ENCODE results near the gene ASPG.

DNA sequence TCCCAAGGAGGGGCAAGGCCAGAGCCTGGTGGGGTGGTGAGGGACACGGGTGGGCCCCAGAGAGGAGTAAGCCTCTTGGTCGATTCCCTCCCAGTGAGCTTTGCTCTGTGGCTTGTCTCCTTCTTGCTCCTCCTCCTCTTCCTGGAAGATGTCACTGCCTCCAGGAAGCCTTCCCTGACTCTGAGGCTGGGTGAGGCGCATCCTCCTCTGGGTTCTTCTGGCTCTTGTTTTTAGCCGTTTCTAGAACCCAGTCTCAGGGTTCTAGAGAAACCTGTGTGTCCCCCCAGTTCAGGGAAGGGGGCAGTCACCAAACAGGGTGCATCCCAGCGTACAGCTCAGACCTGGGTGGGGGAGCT, 65.5 kb downstream of the ASPG start:
- TF ChIP-seq NBN (conservative IDR thresholded peaks at IDR 0.05) (no peak), SMAD1 (CRISPR knock-in tag; IDR thresholded peaks at IDR 0.05; ENCODE audit: borderline replicate concordance, low read depth) (no peak), ZNF138 (CRISPR knock-in tag; IDR thresholded peaks at IDR 0.05; ENCODE audit: low read depth) (no peak), SUZ12 (IDR thresholded peaks at IDR 0.05; ENCODE audit: low read depth, low read length) (no peak), NR2F2 (IDR thresholded peaks at IDR 0.05; ENCODE audit: borderline replicate concordance, low read depth) (no peak), EZH2 (conservative IDR thresholded peaks at IDR 0.05; ENCODE audit: low read depth, low read length) (no peak)
- TF ChIP-seq, protein P1, sequence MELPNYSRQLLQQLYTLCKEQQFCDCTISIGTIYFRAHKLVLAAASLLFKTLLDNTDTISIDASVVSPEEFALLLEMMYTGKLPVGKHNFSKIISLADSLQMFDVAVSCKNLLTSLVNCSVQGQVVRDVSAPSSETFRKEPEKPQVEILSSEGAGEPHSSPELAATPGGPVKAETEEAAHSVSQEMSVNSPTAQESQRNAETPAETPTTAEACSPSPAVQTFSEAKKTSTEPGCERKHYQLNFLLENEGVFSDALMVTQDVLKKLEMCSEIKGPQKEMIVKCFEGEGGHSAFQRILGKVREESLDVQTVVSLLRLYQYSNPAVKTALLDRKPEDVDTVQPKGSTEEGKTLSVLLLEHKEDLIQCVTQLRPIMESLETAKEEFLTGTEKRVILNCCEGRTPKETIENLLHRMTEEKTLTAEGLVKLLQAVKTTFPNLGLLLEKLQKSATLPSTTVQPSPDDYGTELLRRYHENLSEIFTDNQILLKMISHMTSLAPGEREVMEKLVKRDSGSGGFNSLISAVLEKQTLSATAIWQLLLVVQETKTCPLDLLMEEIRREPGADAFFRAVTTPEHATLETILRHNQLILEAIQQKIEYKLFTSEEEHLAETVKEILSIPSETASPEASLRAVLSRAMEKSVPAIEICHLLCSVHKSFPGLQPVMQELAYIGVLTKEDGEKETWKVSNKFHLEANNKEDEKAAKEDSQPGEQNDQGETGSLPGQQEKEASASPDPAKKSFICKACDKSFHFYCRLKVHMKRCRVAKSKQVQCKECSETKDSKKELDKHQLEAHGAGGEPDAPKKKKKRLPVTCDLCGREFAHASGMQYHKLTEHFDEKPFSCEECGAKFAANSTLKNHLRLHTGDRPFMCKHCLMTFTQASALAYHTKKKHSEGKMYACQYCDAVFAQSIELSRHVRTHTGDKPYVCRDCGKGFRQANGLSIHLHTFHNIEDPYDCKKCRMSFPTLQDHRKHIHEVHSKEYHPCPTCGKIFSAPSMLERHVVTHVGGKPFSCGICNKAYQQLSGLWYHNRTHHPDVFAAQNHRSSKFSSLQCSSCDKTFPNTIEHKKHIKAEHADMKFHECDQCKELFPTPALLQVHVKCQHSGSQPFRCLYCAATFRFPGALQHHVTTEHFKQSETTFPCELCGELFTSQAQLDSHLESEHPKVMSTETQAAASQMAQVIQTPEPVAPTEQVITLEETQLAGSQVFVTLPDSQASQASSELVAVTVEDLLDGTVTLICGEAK (IDR thresholded peaks at IDR 0.05), result no peak
- TF ChIP-seq, protein P1 (CRISPR knock-in tag; IDR thresholded peaks at IDR 0.05), result no peak
- TF ChIP-seq, protein P2, sequence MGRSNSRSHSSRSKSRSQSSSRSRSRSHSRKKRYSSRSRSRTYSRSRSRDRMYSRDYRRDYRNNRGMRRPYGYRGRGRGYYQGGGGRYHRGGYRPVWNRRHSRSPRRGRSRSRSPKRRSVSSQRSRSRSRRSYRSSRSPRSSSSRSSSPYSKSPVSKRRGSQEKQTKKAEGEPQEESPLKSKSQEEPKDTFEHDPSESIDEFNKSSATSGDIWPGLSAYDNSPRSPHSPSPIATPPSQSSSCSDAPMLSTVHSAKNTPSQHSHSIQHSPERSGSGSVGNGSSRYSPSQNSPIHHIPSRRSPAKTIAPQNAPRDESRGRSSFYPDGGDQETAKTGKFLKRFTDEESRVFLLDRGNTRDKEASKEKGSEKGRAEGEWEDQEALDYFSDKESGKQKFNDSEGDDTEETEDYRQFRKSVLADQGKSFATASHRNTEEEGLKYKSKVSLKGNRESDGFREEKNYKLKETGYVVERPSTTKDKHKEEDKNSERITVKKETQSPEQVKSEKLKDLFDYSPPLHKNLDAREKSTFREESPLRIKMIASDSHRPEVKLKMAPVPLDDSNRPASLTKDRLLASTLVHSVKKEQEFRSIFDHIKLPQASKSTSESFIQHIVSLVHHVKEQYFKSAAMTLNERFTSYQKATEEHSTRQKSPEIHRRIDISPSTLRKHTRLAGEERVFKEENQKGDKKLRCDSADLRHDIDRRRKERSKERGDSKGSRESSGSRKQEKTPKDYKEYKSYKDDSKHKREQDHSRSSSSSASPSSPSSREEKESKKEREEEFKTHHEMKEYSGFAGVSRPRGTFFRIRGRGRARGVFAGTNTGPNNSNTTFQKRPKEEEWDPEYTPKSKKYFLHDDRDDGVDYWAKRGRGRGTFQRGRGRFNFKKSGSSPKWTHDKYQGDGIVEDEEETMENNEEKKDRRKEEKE (IDR thresholded peaks at IDR 0.05), result no peak
- TF ChIP-seq, protein P3, sequence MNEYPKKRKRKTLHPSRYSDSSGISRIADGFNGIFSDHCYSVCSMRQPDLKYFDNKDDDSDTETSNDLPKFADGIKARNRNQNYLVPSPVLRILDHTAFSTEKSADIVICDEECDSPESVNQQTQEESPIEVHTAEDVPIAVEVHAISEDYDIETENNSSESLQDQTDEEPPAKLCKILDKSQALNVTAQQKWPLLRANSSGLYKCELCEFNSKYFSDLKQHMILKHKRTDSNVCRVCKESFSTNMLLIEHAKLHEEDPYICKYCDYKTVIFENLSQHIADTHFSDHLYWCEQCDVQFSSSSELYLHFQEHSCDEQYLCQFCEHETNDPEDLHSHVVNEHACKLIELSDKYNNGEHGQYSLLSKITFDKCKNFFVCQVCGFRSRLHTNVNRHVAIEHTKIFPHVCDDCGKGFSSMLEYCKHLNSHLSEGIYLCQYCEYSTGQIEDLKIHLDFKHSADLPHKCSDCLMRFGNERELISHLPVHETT (CRISPR knock-in tag; conservative IDR thresholded peaks at IDR 0.05), result no peak

Data from HepG2 (cell line).